OCI-LY3 (cell line): ENCODE results near the gene SSBP4.

Source experiments
- H2AFZ ChIP-seq: fragments of 200-600, 300-600 bp; shearing (Covaris generic); 2 replicates; pipeline ENCODE4 v1.6.0; 2014; ENCODE audit warnings: antibody characterized with exemption, low read depth, low read length
- H3K27ac ChIP-seq: fragments of 200-600, 300-600 bp; sonication (generic); 2 replicates; pipeline ENCODE4 v1.5.1; 2014; ENCODE audit warnings: mild to moderate bottlenecking, low read length, moderate library complexity, mixed read lengths
- H3K27me3 ChIP-seq: fragments of 200-600, 300-600 bp; sonication (generic); 2 replicates; pipeline ENCODE4 v1.6.1; 2014; ENCODE audit warnings: low read depth, low read length, mixed read lengths
- H3K36me3 ChIP-seq: fragments of 200-600, 300-600 bp; sonication (generic); replicated peaks from 2 replicates; pipeline ENCODE3; 2014; ENCODE audit warnings: low read depth, low read length, mixed read lengths
- H3K4me1 ChIP-seq: fragments of 300-600, 200-600 bp; sonication (generic); 2 replicates; pipeline ENCODE4 v1.6.1; 2014; ENCODE audit warnings: low read length, mixed read lengths
- H3K4me2 ChIP-seq: fragments of 200-600, 300-600 bp; sonication (generic); 2 replicates; pipeline ENCODE4 v1.6.1; 2014; ENCODE audit warnings: low read length, mixed read lengths
- H3K4me3 ChIP-seq: fragments of 300-600, 200-600 bp; sonication (generic); 2 replicates; pipeline ENCODE4 v1.5.1; 2014; ENCODE audit warnings: antibody characterized with exemption, mild to moderate bottlenecking, low read length, moderate library complexity
- H3K79me2 ChIP-seq: fragments of 300-600, 200-600 bp; shearing (Covaris generic); 2 replicates; pipeline ENCODE4 v1.6.1; 2014; ENCODE audit warnings: mild to moderate bottlenecking, low read length, mixed read lengths
- H3K9ac ChIP-seq: fragments of 300-600, 200-600 bp; shearing (Covaris generic); 2 replicates; pipeline ENCODE4 v1.6.0; 2014; ENCODE audit warnings: mild to moderate bottlenecking, low read length, moderate library complexity
- H3K9me3 ChIP-seq: fragments of 200-600, 300-600 bp; shearing (Covaris generic); 2 replicates; pipeline ENCODE4 v1.6.1; 2014; ENCODE audit warnings: low read length, mixed read lengths; ENCODE audit not compliant: insufficient read depth
- H4K20me1 ChIP-seq: fragments of 200-600, 300-600 bp; sonication (generic); 2 replicates; pipeline ENCODE4 v1.6.1; 2016; ENCODE audit warnings: low read length, mixed read lengths; ENCODE audit not compliant: insufficient read depth
- CTCF ChIP-seq: fragments of 200-600, 300-600 bp; sonication (generic); IDR thresholded peaks from 2 replicates; pipeline ENCODE4 v1.5.1; 2014; ENCODE audit warnings: antibody characterized with exemption, low read length, low read depth
- EZH2phosphoT487 ChIP-seq: fragments of 200-600 bp; shearing (Covaris generic); IDR thresholded peaks from 2 replicates; pipeline ENCODE4 v1.6.1; 2018; ENCODE audit warnings: antibody characterized with exemption, mixed run types, low read depth

The SSBP4 gene

GRCh38 chr19:18388100-18388959 is 30.9 kb upstream of the SSBP4 start:
- no peak overlapping the region for H3K27ac ChIP-seq
- no peaks in the 10 kb centered on the region for H4K20me1 ChIP-seq
- peak overlapping the region; percentile 55 for H3K4me3 ChIP-seq
- peaks cover 15% of the 10 kb centered on the region for H3K4me1 ChIP-seq
- H3K9me3 ChIP-seq: no peaks in the 10 kb centered on the region
- peaks cover 26% of the 10 kb centered on the region for H3K27me3 ChIP-seq
- peak overlapping the region; percentile 57 for H3K4me2 ChIP-seq
- peaks cover 4% of the 10 kb centered on the region for H3K36me3 ChIP-seq
- no peaks in the 10 kb centered on the region for H3K79me2 ChIP-seq
- no peak for TF ChIP-seq EZH2phosphoT487
- TF ChIP-seq CTCF: peak; percentile 91
- H3K9ac ChIP-seq: no peak overlapping the region
- H2AFZ ChIP-seq: no peak overlapping the region; the same call in 1 of the 2 replicates

DNA sequence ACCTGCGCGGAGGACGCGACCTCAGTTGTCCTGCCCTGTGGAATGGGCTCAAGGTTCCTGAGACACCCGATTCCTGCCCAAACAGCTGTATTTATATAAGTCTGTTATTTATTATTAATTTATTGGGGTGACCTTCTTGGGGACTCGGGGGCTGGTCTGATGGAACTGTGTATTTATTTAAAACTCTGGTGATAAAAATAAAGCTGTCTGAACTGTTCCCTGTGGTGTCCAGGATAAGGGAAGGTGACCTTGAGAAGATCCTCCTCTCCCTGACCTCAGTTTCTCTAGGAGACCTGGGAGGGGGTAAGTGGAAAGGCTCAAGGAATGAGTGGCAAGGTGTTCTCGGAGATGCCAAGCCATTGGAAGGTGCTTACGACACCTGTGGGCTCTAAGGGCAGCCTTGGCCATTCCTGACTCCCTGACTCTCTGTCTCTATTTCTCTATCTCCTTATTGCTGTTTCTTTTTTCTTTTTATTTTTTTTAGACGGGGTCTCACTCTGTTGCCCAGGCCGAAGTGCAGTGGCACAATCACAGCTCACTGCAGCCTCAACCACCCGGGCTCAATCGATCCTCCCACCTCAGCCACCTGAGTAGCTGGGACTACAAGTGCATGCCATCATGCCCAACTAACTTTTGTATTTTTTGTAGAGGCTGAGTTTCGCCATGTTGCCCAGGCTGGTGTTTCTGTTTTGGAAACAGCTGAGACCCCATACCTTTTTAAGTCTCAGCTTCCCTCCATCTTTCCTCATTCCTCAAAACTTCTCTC is 30.1 kb upstream of the SSBP4 start:
- Histone ChIP-seq H3K9ac (no peak overlapping the region), H2AFZ (no peak overlapping the region)

DNA sequence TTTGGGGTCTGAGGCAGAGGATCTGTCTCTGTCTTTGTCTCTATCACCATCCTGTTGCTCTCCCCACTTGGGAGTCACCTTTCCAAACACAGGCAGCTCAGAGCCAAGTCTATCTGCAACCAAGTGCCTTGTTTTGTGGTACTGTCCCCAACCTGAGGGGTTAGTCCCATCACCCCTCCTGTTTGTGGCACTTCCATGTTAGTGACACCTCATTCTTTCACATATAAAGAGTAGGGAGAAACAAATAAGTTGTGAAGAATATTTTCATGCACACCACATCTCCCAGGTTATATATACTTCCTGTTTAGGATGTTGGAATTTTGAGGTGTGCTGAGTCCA is 29.5 kb upstream of the SSBP4 start:
- H3K9ac ChIP-seq: no peak overlapping the region
- no peak overlapping the region for H3K4me2 ChIP-seq
- peaks cover 26% of the 10 kb centered on the region for H3K27me3 ChIP-seq
- H2AFZ ChIP-seq: no peak overlapping the region
- H4K20me1 ChIP-seq: no peaks in the 10 kb centered on the region
- no peak overlapping the region for H3K4me3 ChIP-seq
- H3K27ac ChIP-seq: no peak overlapping the region
- H3K79me2 ChIP-seq: no peaks in the 10 kb centered on the region
- TF ChIP-seq EZH2phosphoT487 (no peak), CTCF (no peak)
- no peaks in the 10 kb centered on the region for H3K9me3 ChIP-seq
- peaks cover 15% of the 10 kb centered on the region for H3K4me1 ChIP-seq
- H3K36me3 ChIP-seq: peaks cover 4% of the 10 kb centered on the region

More for the DNA sequence above, 30.1 kb upstream of the SSBP4 start:
- Histone ChIP-seq H4K20me1 (no peaks in the 10 kb centered on the region), H3K9me3 (no peaks in the 10 kb centered on the region), H3K4me3 (no peak overlapping the region), H3K27me3 (peaks cover 26% of the 10 kb centered on the region), H3K4me1 (peaks cover 15% of the 10 kb centered on the region), H3K79me2 (no peaks in the 10 kb centered on the region), H3K4me2 (no peak overlapping the region), H3K27ac (no peak overlapping the region), H3K36me3 (peaks cover 4% of the 10 kb centered on the region)
- TF ChIP-seq CTCF: no peak
- TF ChIP-seq EZH2phosphoT487: no peak
